Activated naive CD4-positive, alpha-beta T cell treated with anti-CD3 and anti-CD28 coated beads, Interleukin-2, amount 10 ng/mL, durations not matched to agents 7 days and 5 days (primary cell): ENCODE results near the gene SNTG2.
"Not testable (repeated sequence)": the region's sequence is repeated elsewhere in the genome, so short reads cannot be mapped to it uniquely, and the experiment has no call there.

ENCODE experiments used
- CTCF ChIA-PET: fragments of 350-600 bp; sonication (Branson Sonifier 250); formaldehyde crosslinking; loops from one replicate; lab custom pipeline; 2021; ENCODE audit warnings: antibody characterized with exemption; lab: Charles Lee
- DNase-seq: peaks from one replicate; pipeline ENCODE4 v3.0.0-alpha.2; 2020
- H3K27ac Mint-ChIP-seq: one replicate; pipeline ENCODE4 v1.8.0; 2021; ENCODE audit warnings: mild to moderate bottlenecking, moderate library complexity, mixed read lengths
- H3K27me3 Mint-ChIP-seq: one replicate; pipeline ENCODE4 v1.8.0; 2021; ENCODE audit warnings: mild to moderate bottlenecking, mixed read lengths
- H3K36me3 Mint-ChIP-seq: one replicate; pipeline ENCODE4 v1.8.0; 2021; ENCODE audit warnings: mixed read lengths
- H3K4me1 Mint-ChIP-seq: one replicate; pipeline ENCODE4 v1.8.0; 2021; ENCODE audit warnings: mixed read lengths
- H3K4me3 Mint-ChIP-seq: one replicate; pipeline ENCODE4 v1.8.0; 2021; ENCODE audit warnings: mild to moderate bottlenecking, moderate library complexity, mixed read lengths
- H3K9me3 Mint-ChIP-seq: one replicate; pipeline ENCODE4 v1.8.0; 2021; ENCODE audit warnings: mixed read lengths

Gene SNTG2

GRCh38 chr2:1079873-1080799 lies 129.5 kb downstream of the SNTG2 start:
- Mint-ChIP-seq H3K27ac (no peak overlapping the region), H3K4me3 (no peak overlapping the region), H3K27me3 (no peaks in the 10 kb centered on the region), H3K4me1 (no peaks in the 10 kb centered on the region), H3K36me3 (no peaks in the 10 kb centered on the region), H3K9me3 (no peaks in the 10 kb centered on the region)
- CTCF ChIA-PET: no interaction called here
- DNase-seq: no peak

GRCh38 chr2:1081451-1082225 lies 131.0 kb downstream of the SNTG2 start:
- H3K36me3 Mint-ChIP-seq: no peaks in the 10 kb centered on the region
- CTCF ChIA-PET: no interaction called here
- H3K27ac Mint-ChIP-seq: no peak overlapping the region
- H3K4me3 Mint-ChIP-seq: no peak overlapping the region
- no peaks in the 10 kb centered on the region for H3K27me3 Mint-ChIP-seq
- H3K4me1 Mint-ChIP-seq: no peaks in the 10 kb centered on the region
- no peaks in the 10 kb centered on the region for H3K9me3 Mint-ChIP-seq
- DNase-seq: no peak

- CTCF ChIA-PET: no interaction called here
- Mint-ChIP-seq H3K4me1 (no peaks in the 10 kb centered on the region), H3K27me3 (no peaks in the 10 kb centered on the region), H3K27ac (no peak overlapping the region), H3K36me3 (no peaks in the 10 kb centered on the region), H3K9me3 (no peaks in the 10 kb centered on the region), H3K4me3 (no peak overlapping the region)
- no peak for DNase-seq
These were observed 132.0 kb downstream of the SNTG2 start for GRCh38 chr2:1082456-1083205.

GRCh38 chr2:1088192-1088860 lies 137.7 kb downstream of the SNTG2 start:
- CTCF ChIA-PET: no interaction called here
- Mint-ChIP-seq H3K27ac (no peak overlapping the region), H3K36me3 (no peaks in the 10 kb centered on the region), H3K4me3 (no peak overlapping the region), H3K4me1 (peaks cover 2% of the 10 kb centered on the region), H3K9me3 (peaks cover 2% of the 10 kb centered on the region), H3K27me3 (no peaks in the 10 kb centered on the region)
- DNase-seq: no peak

GRCh38 chr2:1088940-1089339 lies 138.3 kb downstream of the SNTG2 start:
- Mint-ChIP-seq H3K36me3 (no peaks in the 10 kb centered on the region), H3K4me1 (peaks cover 2% of the 10 kb centered on the region), H3K27ac (no peak overlapping the region), H3K27me3 (no peaks in the 10 kb centered on the region), H3K4me3 (no peak overlapping the region), H3K9me3 (peaks cover 2% of the 10 kb centered on the region)
- CTCF ChIA-PET: no interaction called here
- DNase-seq: no peak

- CTCF ChIA-PET: no interaction called here
- Mint-ChIP-seq H3K4me3 (no peak overlapping the region), H3K36me3 (no peaks in the 10 kb centered on the region), H3K27ac (no peak overlapping the region), H3K9me3 (peaks cover 2% of the 10 kb centered on the region), H3K27me3 (no peaks in the 10 kb centered on the region), H3K4me1 (peaks cover 2% of the 10 kb centered on the region)
- DNase-seq: no peak
These were observed 141.4 kb downstream of the SNTG2 start for GRCh38 chr2:1091895-1092585.

- H3K27ac Mint-ChIP-seq, H3K9me3 Mint-ChIP-seq, DNase-seq, H3K27me3 Mint-ChIP-seq, H3K4me3 Mint-ChIP-seq, H3K4me1 Mint-ChIP-seq, H3K36me3 Mint-ChIP-seq, CTCF ChIA-PET: not testable (repeated sequence)
These were observed 143.0 kb downstream of the SNTG2 start for GRCh38 chr2:1093668-1094067.

- Mint-ChIP-seq H3K4me3 (no peak overlapping the region), H3K27ac (no peak overlapping the region), H3K9me3 (no peaks in the 10 kb centered on the region), H3K4me1 (peaks cover 2% of the 10 kb centered on the region), H3K36me3 (no peaks in the 10 kb centered on the region), H3K27me3 (no peaks in the 10 kb centered on the region)
- DNase-seq: no peak
- CTCF ChIA-PET: interaction anchor here (0.6 kb wide), 1 partner anchor 186 kb away, joined by 4 read pairs; no protein-coding TSS in a partner anchor
These were observed 146.5 kb downstream of the SNTG2 start for GRCh38 chr2:1097101-1097500.

- H3K27ac Mint-ChIP-seq: no peak overlapping the region
- H3K4me1 Mint-ChIP-seq: no peaks in the 10 kb centered on the region
- H3K27me3 Mint-ChIP-seq: no peaks in the 10 kb centered on the region
- no peaks in the 10 kb centered on the region for H3K9me3 Mint-ChIP-seq
- no peaks in the 10 kb centered on the region for H3K36me3 Mint-ChIP-seq
- DNase-seq: no peak
- no peak overlapping the region for H3K4me3 Mint-ChIP-seq
- CTCF ChIA-PET: no interaction called here
These were observed 148.8 kb downstream of the SNTG2 start for GRCh38 chr2:1099418-1099817.

- Mint-ChIP-seq H3K36me3 (no peaks in the 10 kb centered on the region), H3K9me3 (no peaks in the 10 kb centered on the region), H3K4me3 (no peak overlapping the region), H3K27me3 (no peaks in the 10 kb centered on the region), H3K4me1 (no peaks in the 10 kb centered on the region), H3K27ac (no peak overlapping the region)
- DNase-seq: no peak
- CTCF ChIA-PET: no interaction called here
These were observed 150.5 kb downstream of the SNTG2 start for GRCh38 chr2:1101011-1101782.

- no peaks in the 10 kb centered on the region for H3K9me3 Mint-ChIP-seq
- DNase-seq: no peak
- no peak overlapping the region for H3K27ac Mint-ChIP-seq
- CTCF ChIA-PET: no interaction called here
- no peaks in the 10 kb centered on the region for H3K4me1 Mint-ChIP-seq
- H3K27me3 Mint-ChIP-seq: no peaks in the 10 kb centered on the region
- no peak overlapping the region for H3K4me3 Mint-ChIP-seq
- H3K36me3 Mint-ChIP-seq: no peaks in the 10 kb centered on the region
These were observed 151.4 kb downstream of the SNTG2 start for GRCh38 chr2:1101982-1102590.

GRCh38 chr2:1104364-1104763 lies 153.7 kb downstream of the SNTG2 start:
- Mint-ChIP-seq H3K9me3 (no peaks in the 10 kb centered on the region), H3K27me3 (no peaks in the 10 kb centered on the region), H3K4me3 (no peak overlapping the region), H3K4me1 (no peaks in the 10 kb centered on the region), H3K36me3 (no peaks in the 10 kb centered on the region), H3K27ac (no peak overlapping the region)
- DNase-seq: no peak
- CTCF ChIA-PET: no interaction called here
